Transverse colon (tissue), 4 donors: ENCODE data around the gene PHGDH. TPM values are rescaled to one million over a fixed set of nuclear protein-coding genes. Genes with fewer than 3 reads are reported as not detected.

Source experiments
- DNase-seq: peaks from one replicate; pipeline ENCODE4 v3.0.0-alpha.2; 2019
- H3K27ac ChIP-seq, 4 donors: fragments of 200-600 bp; sonication (generic); 2 replicates each; pipeline ENCODE4 v1.5.1; 2016 to 2018; ENCODE audit warnings: inconsistent platforms in 4 of 4
- H3K27me3 ChIP-seq: fragments of 200-600 bp; sonication (generic); 2 replicates; pipeline ENCODE4 v1.5.1; 2017; ENCODE audit warnings: inconsistent platforms
- H3K36me3 ChIP-seq, 4 donors: fragments of 200-600 bp; sonication (generic); 2 replicates each; pipeline ENCODE4 v1.5.1; 2017 to 2019; ENCODE audit warnings: inconsistent platforms in 4 of 4
- H3K4me1 ChIP-seq, 4 donors: fragments of 200-600 bp; sonication (generic); 2 replicates each; pipeline ENCODE4 v1.5.1; 2017 to 2020; ENCODE audit warnings: inconsistent platforms in 4 of 4
- H3K4me3 ChIP-seq, 4 donors: fragments of 200-600 bp; sonication (generic); 1 replicate in 1 of 4; 2 replicates in 3 of 4; pipeline versions ENCODE4 v1.5.1 to v1.6.1; 2017 to 2019; ENCODE audit warnings: inconsistent platforms in 4 of 4
- H3K9me3 ChIP-seq, 2 donors: fragments of 200-600 bp; sonication (generic); 2 replicates each; pipeline ENCODE4 v1.5.1; 2017 to 2019; ENCODE audit warnings: inconsistent platforms in 2 of 2
- EP300 ChIP-seq: sonication (generic); formaldehyde crosslinking; IDR thresholded peaks from one replicate; pipeline ENCODE4 v1.6.1; 2017; ENCODE audit warnings: antibody characterized with exemption, low read depth
- POLR2A ChIP-seq: fragments of 450-650 bp; IDR thresholded peaks from one replicate; pipeline ENCODE4 v1.6.1; 2016; ENCODE audit warnings: antibody characterized with exemption, mild to moderate bottlenecking, moderate library complexity
- POLR2AphosphoS5 ChIP-seq, 3 donors: sonication (generic); formaldehyde crosslinking; IDR thresholded peaks; one replicate each; pipeline ENCODE4 v1.6.1; 2016; ENCODE audit warnings: antibody characterized with exemption in 3 of 3
- WGBS, 2 donors: methylation state at CpG; one replicate each; pipeline ENCODE4 v1.1.5; 2018; ENCODE audit warnings: low coverage in 1 of 2; 5-methylcytosine and 5-hydroxymethylcytosine counted together
- in situ Hi-C, 4 donors: fragments of 200-750 bp; cut with MboI; loops; one replicate each; pipeline versions ENCODE4 v1.15.0 to v1.15.1; 2017; ENCODE audit warnings: low sequenced_read_pairs in 3 of 4, low pct_ligation_motif_present in 1 of 4, low pct_unique_long_range_greater_than_20kb in 1 of 4
- intact Hi-C: fragments of 100-400 bp; cut with DNase I; formaldehyde crosslinking; loops from one replicate; pipeline ENCODE4 v1.15.1; 2023; ENCODE audit warnings: low total_unique reads
- total RNA-seq, 4 donors: library from RNA; depleted of rRNA; stranded (reverse); fragments of >200 nt; gene quantifications; one replicate each; pipeline ENCODE4 v1.1.0, GENCODE V29; 2016
- TF ChIP-seq, protein P1 (sequence below), 5 experiments: fragments of 200-600 bp in 3 of 5; fragments of 450-650 bp in 2 of 5; sonication (generic) in 3 of 5; IDR thresholded peaks; 1 replicate in 2 of 5; 2 replicates in 3 of 5; pipeline ENCODE4 v1.5.1; 2016 to 2017; ENCODE audit warnings: antibody characterized with exemption in 5 of 5, inconsistent platforms in 3 of 5, mild to moderate bottlenecking in 2 of 5, moderate library complexity in 1 of 5

The PHGDH gene
- total RNA-seq, 4 donors from 2014 or later = 4.2 to 11.9 (median 8.1) TPM

DNA sequence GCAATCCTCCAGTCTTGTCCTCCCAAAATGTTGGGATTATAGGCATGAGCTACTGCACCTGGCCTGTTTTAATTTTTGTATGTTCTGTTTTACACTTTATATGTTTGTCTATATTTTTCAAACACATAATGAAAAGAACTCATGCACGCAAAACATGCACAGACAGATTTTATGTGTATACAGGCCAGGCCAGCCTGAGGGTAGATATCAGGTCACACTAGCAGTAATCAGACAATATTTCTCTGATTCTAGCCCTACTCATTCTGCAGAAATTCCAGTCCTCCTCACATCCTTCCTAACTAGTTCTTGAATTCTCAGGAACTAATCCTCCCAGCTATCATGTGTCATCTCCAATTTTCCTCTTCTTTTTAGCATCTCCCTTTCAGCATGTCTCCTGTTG lies 27.8 kb upstream of the PHGDH start:
- TF ChIP-seq, protein P1, sequence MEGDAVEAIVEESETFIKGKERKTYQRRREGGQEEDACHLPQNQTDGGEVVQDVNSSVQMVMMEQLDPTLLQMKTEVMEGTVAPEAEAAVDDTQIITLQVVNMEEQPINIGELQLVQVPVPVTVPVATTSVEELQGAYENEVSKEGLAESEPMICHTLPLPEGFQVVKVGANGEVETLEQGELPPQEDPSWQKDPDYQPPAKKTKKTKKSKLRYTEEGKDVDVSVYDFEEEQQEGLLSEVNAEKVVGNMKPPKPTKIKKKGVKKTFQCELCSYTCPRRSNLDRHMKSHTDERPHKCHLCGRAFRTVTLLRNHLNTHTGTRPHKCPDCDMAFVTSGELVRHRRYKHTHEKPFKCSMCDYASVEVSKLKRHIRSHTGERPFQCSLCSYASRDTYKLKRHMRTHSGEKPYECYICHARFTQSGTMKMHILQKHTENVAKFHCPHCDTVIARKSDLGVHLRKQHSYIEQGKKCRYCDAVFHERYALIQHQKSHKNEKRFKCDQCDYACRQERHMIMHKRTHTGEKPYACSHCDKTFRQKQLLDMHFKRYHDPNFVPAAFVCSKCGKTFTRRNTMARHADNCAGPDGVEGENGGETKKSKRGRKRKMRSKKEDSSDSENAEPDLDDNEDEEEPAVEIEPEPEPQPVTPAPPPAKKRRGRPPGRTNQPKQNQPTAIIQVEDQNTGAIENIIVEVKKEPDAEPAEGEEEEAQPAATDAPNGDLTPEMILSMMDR (IDR thresholded peaks at IDR 0.05) = no peak
- TF ChIP-seq POLR2A (no peak), EP300 (no peak), POLR2AphosphoS5 (IDR thresholded peaks at IDR 0.05) (no peak)
- H3K4me1 ChIP-seq = no peaks in the 10 kb centered on the region
- 90 to 93% methylated on average over 1 of the region's 1 CpG for WGBS, 2 donors
- no peaks in the 10 kb centered on the region for H3K27me3 ChIP-seq
- H3K27ac ChIP-seq = no peak overlapping the region
- H3K9me3 ChIP-seq = no peaks in the 10 kb centered on the region
- DNase-seq = no peak
- intact Hi-C loops (no loop called here), in situ Hi-C loops (no loop called here)
- no peaks in the 10 kb centered on the region for H3K36me3 ChIP-seq
- H3K4me3 ChIP-seq = no peak overlapping the region

DNA sequence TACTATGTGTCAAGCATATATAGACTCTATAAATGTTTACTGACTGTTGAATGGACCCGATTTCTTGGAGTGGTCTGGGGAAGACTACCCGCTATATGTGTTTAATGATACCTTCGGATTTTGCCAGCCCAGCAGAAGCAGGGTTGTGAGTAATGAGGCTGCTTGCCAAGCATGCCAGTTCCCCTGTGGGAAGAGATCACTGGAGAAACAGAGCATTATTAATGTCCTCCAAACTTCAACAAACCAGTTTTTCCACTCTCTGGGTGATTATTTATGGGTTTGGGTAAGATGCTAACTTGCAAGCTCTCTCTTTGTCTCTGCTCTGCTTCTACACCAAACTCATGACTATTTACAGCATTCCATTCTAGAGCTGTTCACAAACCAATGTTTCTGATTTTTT lies 25.1 kb upstream of the PHGDH start:
- Histone ChIP-seq H3K4me1 (no peaks in the 10 kb centered on the region), H3K9me3 (no peaks in the 10 kb centered on the region), H3K36me3 (no peaks in the 10 kb centered on the region), H3K27ac (no peak overlapping the region), H3K4me3 (no peak overlapping the region), H3K27me3 (no peaks in the 10 kb centered on the region)
- 40 to 68% methylated on average over 1 to 3 of the region's 3 CpGs for WGBS, 2 donors
- DNase-seq = no peak
- TF ChIP-seq, protein P1 (IDR thresholded peaks at IDR 0.05) = no peak
- TF ChIP-seq EP300 (no peak), POLR2A (no peak), POLR2AphosphoS5 (IDR thresholded peaks at IDR 0.05) (no peak)
- intact Hi-C loops = no loop called here
- in situ Hi-C loops = no loop called here

DNA sequence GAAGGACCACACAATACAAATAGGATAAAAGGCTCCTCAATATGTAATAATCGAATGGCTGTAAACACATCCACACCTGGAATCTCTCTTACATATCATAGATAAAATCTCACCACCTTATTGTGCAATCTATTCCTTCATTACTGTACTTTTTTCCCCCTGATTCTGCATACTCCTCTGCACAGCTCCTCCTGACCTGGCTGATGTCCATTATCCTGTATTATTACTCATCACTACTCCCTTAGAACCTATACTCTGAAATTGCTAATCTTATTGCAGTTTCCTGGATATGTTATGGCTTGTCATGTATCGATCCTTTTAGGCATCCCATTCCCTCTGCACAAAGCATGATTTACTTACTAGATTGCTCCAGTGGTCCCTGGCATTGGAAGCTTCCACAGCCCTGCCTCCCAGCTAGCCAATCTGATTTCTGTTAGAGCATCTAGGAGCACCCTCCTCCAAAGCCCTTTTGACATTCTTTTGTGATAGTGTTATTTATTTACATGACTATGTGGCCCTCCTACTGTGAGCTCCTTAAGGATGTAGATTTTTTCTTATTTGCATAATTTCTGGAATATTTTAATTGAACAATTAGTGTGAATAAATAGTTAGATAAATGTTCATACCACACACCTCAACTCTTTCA lies 24.2 kb upstream of the PHGDH start:
- no peaks in the 10 kb centered on the region for H3K27me3 ChIP-seq
- 80 to 88% methylated on average over 2 of the region's 2 CpGs for WGBS, 2 donors
- intact Hi-C loops (no loop called here), in situ Hi-C loops (no loop called here)
- no peak overlapping the region for H3K27ac ChIP-seq
- no peaks in the 10 kb centered on the region for H3K4me1 ChIP-seq
- no peaks in the 10 kb centered on the region for H3K9me3 ChIP-seq
- no peak for TF ChIP-seq EP300
- no peak for TF ChIP-seq POLR2AphosphoS5 (IDR thresholded peaks at IDR 0.05)
- no peak for TF ChIP-seq POLR2A
- TF ChIP-seq, protein P1 (IDR thresholded peaks at IDR 0.05) = no peak
- no peaks in the 10 kb centered on the region for H3K36me3 ChIP-seq
- no peak overlapping the region for H3K4me3 ChIP-seq
- no peak for DNase-seq

DNA sequence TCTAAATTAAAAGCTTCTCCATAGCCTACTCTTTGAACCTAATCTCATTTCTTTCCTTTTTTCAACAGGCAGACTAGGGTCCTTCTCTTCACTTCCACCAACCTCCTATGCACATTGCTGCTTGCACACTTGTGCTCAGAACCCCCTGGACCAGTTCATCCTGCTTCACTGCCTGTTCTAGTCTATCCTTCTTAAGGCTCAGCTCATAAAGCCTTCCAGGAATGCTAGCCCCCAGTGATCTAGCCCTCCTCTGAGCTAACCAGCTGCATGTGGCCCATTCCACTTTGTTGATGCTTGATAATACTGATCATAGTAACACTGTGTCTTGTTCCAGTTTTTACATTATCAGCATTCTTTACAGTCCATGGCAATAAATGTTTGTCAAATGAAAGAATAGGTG lies 22.9 kb upstream of the PHGDH start:
- no peak for DNase-seq
- no peaks in the 10 kb centered on the region for H3K27me3 ChIP-seq
- H3K27ac ChIP-seq = no peak overlapping the region
- H3K36me3 ChIP-seq = no peaks in the 10 kb centered on the region
- no peak overlapping the region for H3K4me3 ChIP-seq
- in situ Hi-C loops (no loop called here), intact Hi-C loops (no loop called here)
- TF ChIP-seq EP300 (no peak), POLR2AphosphoS5 (IDR thresholded peaks at IDR 0.05) (no peak), POLR2A (no peak)
- TF ChIP-seq, protein P1 (IDR thresholded peaks at IDR 0.05) = no peak
- no peaks in the 10 kb centered on the region for H3K4me1 ChIP-seq
- no peaks in the 10 kb centered on the region for H3K9me3 ChIP-seq
